GM21723 (cell line): ENCODE measurements around the gene PRKCA.
A peak's percentile ranks its signal among the peaks of the same experiment; 100 is the strongest.

Experiments used
- ATAC-seq: cut with Tn5 transposase; IDR thresholded peaks from one replicate; pipeline ENCODE4 v1.9.1; 2021; ENCODE audit warnings: mild to moderate bottlenecking, moderate library complexity; ENCODE audit not compliant: unreplicated experiment

PRKCA gene

DNA sequence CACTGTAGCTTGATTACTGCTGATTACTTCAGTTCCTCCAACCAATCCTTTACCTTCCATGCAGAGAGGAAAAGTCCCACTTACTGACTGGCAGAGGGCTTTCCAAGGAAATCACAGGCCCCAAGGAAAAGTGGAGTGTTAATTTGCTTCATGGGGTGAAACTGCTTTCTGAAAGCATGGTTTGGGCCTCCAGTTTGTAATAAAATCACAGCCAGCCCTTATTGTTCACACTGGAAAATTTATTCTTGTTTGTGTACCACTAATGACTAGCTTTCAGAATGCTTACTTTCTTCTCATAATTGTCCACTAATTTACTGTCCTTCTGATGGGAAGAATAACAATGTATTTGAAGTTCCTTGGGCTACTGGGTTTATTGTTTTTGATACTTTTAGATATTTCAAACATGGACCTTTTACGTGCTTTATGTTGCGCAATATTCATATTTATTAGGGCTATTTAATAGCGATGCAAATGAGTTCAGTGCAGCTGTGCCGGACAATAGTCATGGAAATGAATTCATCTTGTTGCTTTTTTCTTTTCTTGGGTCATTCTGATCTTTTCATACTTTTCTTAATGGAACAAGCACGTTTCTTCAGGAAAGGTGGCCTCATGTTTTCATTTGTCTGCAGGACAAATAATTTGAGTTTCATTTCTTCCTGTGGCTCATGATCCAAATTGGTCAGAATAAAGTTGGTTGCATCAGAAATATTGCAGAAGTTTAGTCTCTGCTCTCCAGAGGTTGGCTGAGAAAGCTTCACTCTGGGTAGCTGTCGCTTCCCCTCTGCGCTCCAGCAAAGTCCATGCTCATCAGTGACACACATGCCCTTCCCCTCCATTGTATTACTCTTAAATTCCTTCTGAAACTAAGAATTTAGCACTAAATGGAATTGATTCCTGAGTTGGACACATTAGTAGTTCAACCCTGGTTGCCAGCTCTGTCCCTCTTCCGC is 128.7 kb downstream of the PRKCA start:
- no peak for ATAC-seq

DNA sequence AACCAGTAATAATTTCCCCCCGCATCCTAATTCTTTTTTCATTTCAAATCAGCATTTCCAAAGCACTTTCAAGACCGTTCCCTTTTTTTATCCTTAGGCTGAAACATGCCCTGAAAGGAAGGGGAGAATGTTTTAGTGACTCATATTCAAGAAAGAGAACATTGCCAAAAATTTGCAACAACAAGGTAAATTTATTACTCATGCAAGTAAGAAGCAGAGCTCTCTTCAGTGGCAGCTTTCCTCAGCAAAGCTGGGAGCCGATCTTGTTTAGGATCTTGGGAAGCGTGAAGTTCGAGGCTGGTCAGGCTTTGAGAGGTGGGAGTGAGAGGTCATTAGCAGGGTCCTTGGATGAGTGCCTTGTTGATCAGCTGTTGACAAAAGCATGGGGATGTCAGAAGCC is 129.5 kb downstream of the PRKCA start:
- ATAC-seq, result no peak

DNA sequence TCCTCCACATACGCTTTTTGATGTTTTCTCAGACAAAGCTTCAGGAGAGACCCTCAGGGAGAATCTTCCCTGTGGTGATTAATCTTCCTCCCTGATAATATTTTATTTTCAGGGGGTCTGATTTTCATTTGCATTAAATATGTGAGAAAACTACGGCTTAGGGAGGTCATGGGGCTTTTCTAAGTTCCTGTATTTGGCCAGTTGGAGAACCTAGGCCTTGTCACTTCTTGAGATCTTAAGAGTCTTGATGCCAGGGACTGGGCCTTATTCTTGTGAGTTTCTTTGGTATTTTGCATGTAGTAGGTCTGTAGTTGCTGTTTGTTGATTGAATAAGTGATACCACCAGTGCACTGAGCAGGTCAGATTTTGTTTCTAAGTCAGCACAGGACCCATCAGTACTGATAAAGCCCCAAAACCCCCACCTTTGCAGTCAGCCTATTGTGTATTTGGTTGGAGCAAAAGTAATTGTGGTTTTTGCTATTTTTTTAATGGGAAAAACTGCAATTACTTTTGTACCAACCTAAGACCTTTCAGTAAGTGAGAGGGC is 130.1 kb downstream of the PRKCA start:
- ATAC-seq, result no peak

DNA sequence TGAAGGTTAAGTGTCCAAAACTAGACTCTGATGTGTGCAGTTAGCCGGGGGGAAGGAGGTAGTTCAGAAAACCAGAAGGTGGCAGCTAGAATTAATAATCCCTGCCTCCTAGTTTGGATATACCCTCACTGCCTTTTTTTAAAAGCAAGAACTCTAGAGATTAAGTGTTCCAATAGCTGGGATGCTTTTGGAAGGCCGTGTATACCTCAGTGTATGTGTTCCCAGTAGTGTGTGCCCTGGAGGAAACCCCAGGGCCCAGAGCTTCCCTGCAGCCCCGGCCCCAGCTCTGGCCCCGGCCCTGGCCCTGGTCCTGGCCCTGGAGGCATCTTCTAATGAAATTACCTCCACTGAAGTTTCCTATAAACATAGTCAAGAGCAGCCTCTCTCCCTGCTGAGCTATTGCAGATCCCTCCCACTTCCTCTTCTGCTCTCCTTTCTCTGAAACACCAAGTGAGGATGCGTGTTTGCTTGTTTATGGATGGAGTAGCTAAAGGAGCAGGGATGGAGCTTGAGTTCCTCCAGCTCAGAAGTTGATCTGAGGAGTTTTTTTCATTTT is 130.7 kb downstream of the PRKCA start:
- no peak for ATAC-seq

DNA sequence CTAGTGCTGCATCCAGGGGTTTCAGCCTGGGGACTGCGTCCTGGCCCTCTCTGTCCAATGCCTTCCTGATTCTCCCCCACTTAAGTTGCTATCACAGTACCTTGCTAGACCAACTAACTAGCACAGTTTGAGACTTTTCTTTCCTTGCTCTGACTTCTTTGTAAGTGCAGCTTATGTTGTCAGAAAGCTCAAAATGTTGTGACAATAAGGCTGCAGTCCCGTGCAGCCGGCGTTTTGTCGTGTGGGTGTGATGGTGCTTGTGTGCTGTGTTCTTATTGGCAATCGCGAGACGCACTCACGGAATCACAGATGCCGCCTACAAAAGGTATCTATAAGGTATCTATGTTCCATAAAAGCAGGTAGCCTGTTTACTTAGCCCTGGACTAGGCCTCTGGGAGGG is 132.8 kb downstream of the PRKCA start:
- no peak for ATAC-seq

DNA sequence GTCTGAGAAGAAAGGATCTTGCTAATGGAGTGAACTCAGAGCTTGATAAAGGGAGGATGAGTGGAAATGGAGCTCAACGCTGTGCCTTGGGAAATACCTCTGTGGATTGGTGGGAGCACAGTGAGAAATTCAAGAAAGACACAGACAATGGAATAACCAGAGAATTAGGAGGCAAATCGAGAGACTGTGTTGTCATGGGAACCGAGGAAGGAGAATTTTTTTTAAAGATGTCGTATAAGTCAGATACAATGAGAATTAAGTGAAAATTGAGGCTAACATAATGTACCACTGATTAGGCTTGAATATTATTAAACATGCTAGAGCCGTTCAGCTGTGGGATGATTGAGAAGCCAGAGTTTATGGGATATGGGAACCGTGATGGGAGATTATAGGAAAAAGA is 134.2 kb downstream of the PRKCA start:
- no peak for ATAC-seq

DNA sequence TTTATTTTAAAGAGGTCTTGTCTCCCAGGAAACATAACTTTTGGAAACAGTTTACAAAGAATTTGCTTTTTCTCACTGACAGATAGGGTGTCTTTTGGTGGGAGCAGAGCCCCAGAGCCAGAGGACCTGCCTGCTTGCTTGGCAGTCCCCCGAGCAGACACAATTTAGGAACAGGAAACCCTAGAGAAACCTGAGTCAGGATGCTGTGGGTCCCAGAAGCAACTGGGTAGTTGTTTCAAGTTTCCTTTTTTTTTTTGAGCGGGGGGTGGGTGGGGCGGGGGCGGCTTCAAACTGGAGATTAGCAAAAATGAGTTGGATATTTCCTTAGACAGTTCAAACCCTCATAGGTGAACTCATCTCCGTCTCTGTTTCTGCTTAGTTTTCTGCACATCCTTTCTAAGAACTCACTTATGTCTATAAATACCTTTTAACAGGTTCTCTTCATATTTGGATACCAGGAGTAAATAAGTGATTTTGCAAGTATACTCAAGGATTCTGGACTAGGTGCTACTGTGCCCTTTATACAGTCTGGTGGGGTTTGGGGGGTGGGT is 135.1 kb downstream of the PRKCA start:
- ATAC-seq, result no peak

DNA sequence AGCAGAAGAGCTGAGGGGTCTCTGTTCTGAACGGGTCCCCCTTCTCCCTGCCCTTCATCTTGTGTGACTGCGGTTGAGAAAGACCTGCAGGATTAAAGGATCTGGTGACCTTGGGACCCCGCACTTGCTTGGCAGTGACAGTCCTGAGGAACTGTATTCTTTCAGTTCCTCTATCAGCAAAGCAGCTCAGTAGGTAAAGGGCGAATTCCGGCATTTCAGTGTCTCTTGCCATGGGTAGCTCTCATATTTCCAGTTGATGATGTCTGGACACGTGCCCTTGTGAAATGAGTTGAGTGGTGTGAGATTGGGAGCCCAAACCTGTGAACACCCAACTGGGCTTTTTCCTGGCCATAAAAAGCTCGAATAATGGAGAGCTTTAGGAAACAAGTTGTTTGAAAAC is 135.7 kb downstream of the PRKCA start:
- ATAC-seq, result no peak

DNA sequence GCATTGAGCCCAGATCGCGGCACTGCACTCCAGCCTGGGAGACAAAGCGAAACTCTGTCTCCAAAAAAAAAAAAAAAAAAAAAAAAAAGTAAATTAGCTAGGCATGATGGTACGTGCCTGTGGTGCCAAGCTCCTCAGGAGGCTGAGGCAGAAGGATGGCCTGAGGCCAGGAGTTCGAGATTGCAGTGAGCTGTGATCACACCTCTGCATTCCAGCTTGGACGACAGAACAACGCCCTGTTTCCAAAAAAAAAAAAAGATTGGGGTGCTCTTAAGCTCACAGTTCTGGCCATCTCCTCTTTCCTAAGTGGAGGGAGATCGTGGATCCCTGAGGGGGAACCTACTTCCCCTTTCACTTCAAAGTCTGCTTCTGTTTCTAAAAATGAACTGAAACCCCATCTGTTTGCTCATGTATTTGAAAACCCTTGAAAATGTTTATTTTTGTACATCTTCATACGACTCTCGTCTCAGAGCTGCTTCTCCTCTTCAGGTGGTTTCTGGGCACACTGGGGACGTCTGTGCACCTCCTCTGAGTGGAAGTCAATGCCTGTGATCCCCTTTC is 138.8 kb downstream of the PRKCA start:
- peak; percentile 94 for ATAC-seq

DNA sequence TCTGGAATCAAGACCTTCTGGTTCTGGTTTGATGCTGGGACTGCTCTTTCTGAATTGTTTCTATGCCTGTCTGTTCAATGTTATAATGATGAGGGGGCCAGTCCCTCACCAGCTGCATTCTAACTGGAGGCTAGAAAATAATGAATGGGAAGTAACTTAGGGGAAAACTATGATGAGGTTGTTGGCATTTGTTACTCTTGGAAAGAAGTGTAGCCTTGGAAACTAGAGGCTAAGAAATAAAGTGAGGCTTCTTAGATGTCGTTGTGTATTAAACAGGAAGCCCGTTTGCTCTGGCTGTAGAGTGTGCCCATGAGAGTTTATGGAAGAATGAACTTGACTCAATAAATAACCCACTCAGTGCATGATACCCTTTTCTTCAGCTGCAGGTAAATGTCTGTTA is 140.8 kb downstream of the PRKCA start:
- no peak for ATAC-seq

DNA sequence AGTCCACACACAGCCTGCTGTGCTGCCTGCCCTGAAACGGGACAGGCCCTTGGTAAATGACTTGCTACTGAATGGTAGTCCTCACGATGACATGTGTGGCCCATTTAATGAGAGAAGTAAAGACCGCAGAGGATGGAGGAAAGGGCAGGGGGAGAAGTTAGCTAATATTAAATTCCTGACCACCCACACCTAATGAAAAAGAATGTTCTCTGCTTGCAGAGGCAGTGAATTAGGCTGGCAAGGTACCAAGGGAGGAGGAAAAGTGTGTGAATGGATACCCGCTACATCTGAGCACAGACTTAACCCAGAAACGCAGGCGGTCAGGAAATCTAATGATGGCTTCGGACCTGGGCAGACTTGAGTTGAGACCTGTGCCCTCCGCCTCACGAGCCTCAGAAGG is 141.2 kb downstream of the PRKCA start:
- ATAC-seq, result no peak

DNA sequence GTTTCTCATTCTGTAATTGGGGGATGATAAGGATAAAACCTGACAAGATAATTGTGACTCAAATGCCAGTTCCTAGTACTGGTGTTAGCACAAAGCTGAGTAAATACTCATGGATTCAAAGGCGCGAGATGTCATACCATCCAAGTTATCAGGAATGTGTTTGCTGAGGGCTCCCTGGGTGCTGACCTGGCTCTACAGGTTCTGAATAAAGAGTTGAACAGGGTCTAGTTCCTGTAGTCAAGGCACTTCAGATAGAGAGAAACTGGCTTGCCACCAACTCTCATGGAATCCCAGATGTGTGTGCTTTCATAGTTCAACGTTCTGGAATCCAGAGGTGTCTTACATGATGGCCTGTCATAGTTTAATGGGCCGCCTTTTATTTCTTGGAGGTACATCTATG is 141.6 kb downstream of the PRKCA start:
- no peak for ATAC-seq

DNA sequence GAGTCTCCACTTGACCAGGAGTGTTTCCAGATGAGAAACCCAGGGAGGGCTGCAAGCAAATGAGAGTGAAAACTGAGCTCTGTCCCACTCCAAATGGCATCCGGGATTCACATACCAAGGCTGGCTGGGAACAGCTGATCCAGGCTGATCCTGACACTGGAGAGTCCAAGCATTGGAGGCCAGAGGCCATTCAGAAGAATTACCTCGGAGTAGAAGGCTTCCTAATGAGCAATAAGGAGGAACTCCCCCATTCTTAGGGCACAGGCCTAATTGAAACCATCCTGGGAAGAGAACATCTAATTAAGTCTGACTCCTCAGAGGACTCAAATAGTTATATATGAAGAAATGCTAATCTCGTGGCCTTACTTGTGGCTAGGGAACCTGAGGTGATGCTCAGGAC is 142.8 kb downstream of the PRKCA start:
- no peak for ATAC-seq

DNA sequence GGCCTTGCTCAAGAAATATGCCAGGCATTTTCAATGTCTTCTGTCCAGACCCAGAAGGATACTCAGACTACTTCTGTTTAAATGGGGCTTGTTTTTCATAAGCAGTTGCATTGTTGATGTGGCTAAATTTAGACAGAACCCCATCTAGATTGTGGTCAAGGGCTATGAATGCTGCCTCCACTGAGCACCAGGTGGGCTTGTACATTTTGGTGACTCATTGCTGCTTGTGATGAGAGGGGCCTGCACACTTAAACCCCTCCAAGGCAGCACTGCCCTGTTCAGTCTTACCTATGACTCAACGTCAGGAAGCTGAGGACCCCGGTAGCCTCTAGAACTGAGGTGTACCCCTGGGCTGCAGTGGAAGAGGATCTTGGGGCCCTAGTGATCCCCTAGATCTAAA is 144.0 kb downstream of the PRKCA start:
- no peak for ATAC-seq

DNA sequence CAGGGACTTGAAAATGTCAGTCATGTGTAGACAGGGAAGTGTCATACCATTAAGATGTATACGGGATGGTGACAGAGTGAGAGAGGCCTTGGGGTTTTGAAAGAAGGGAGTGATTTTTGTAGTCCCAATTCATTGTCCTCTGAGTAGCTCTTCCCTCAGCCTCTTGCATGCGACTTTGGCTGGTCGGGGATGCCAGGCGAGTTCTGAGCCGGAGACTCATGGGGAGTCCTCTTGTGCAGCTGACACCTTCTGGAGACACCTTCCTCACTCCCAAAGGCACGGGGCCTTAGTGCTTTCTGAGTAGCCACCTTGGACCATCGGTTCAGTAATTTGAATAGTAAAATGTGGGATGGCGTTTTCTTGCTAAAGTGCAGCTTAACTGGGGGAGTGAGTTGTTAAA is 144.7 kb downstream of the PRKCA start:
- ATAC-seq, result no peak

DNA sequence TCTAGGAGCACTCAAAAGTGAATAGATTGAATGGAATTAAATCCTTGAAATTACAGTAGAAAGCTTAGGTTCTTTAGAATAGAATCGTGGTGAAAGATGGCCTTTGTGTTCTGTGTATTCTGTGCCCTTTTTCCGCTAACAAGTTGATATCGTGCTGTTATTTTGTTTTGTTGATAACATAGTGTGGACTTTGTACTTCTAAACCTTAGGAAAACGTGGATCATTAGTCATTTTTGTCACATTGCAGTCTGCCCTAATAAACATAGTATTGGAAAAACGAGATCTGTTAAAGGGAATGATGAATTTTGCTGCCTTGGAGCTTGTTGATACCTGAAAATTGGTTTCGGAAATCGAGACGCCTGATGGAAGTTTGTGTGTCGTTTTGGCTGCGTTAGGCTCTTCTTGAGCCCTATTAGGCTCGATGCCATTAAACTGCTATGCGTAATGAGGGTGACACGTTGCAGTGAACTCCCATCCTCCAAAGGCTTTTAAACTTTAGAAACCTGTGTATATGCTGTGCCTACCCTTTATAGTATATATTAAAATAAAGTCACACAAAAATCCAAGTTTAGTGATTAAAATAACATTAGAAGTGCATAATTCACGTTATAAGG is 145.7 kb downstream of the PRKCA start:
- no peak for ATAC-seq

DNA sequence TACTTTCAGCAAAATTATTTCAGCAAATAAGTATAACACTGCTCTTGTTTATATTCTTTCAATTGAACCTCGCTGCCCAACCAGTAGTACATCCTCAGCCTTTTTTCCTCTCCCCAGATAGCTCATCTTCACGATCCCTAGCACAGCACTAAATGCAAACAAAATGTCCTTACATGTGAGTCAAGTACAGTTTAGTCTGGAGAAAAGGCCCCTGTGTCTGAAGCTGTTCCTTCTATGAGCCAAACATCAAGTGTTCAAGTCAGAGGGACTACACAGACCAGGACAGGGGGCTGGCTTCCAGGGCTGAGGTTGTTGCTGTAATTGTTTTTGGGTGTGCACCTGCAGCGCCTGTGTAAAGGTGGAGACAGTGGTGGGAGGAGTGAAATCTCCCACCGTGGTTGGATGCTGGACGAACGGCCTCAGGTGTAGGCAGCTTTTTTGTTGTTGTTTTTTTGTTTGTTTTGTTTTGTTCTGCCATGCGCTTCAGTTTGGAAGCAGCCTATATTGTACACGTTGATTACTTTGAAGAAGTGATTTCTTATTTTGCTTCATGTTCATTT is 147.1 kb downstream of the PRKCA start:
- no peak for ATAC-seq

DNA sequence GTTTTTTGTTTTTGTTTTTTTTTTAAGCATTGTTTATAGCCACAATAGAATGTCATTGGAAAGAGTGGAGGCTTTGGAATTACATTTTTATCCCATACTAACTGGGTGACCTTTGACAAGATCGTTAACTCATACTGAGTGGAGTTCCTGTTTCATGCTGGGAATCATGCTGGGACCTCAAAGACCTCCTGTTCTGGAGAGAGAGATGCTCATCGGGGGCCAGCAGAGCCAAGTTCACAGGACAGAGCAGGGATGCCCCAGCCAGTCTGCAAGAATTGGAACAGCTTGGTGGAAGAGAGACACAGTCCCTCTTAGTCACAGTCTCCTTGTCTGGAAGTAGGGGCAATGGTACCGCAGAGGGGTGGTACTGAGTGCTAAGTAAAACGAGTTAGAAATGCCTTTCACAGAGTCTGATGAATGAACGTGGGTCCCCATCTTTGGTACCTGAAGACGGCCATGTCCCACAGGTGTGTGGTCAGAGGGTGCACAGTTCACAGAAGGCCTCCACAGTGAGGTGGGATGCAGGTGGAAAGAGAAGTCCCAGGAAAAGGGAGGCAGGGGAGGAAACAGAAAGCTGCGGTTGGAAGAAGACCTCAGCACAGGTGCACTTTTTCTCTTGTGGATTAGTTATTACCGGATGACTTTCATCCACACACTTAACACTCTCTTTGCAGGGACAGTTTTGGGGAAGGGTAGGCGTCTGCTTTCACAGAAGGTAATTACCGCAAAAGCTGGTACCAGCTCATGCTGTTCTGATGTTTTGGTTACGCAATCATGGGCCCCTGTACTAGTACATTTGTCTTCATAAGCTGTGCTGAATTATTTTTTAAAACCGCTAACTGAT is 147.8 kb downstream of the PRKCA start:
- no peak for ATAC-seq

DNA sequence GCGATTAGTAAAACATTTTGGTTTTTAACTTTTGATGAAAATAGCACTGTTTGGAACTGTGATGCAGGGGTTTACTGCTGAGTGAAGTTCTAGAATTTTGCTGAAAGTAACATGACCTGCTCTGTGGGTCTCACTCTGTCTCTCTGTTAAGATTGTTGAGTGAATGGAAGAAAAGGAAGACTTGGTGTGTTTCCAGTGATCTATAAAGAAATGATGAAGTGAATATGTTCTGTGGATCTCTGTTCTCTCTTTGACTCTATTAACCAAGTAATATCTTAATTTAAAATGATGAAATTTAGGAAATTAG is 148.4 kb downstream of the PRKCA start:
- no peak for ATAC-seq
